Neural progenitor cell (in vitro differentiated cells): Measurements from ENCODE around the gene RNF144B.

Experiments used
- CTCF ChIP-seq: fragments of 200-600 bp; sonication (generic); IDR thresholded peaks from 2 replicates; pipeline ENCODE4 v1.5.1; 2017; ENCODE audit warnings: antibody characterized with exemption, mild to moderate bottlenecking
- EZH2 ChIP-seq: fragments of 200-600 bp; sonication (generic); IDR thresholded peaks from 2 replicates; pipeline ENCODE4 v1.6.1; 2017; ENCODE audit warnings: antibody characterized with exemption, mild to moderate bottlenecking, moderate library complexity
- EZH2phosphoT487 ChIP-seq: fragments of 200-600 bp; sonication (generic); IDR thresholded peaks from 2 replicates; pipeline ENCODE4 v1.6.1; 2017; ENCODE audit warnings: antibody characterized with exemption

GRCh38 chr6:18427296-18427695 is 40.1 kb downstream of the RNF144B start:
- TF ChIP-seq CTCF (no peak), EZH2 (no peak), EZH2phosphoT487 (no peak)
